Vagina (tissue), 2 donors: Measurements from ENCODE around the gene SEMG2. TPM values are rescaled to one million over a fixed set of nuclear protein-coding genes. Genes with fewer than 3 reads are reported as not detected.

Source experiments
- DNase-seq, 2 donors: peaks; one replicate each; pipeline ENCODE4 v3.0.0-alpha.2; 2017; ENCODE audit errors: extremely low spot score in 2 of 2
- H3K27ac ChIP-seq: fragments of 200-600 bp; sonication (generic); one replicate; pipeline ENCODE4 v1.5.1; 2019
- H3K27me3 ChIP-seq: fragments of 200-600 bp; sonication (generic); one replicate; pipeline ENCODE4 v1.5.1; 2019
- H3K36me3 ChIP-seq, 2 donors: fragments of 200-600 bp; sonication (generic); one replicate each; pipeline ENCODE4 v1.5.1; 2017 to 2019
- H3K4me1 ChIP-seq: fragments of 200-600 bp; sonication (generic); one replicate; pipeline ENCODE4 v1.5.1; 2019
- H3K4me3 ChIP-seq, 2 donors: fragments of 200-600 bp; sonication (generic); 1 replicate in 1 of 2; 2 replicates in 1 of 2; pipeline ENCODE4 v1.5.1; 2016 to 2019
- H3K9me3 ChIP-seq: fragments of 200-600 bp; sonication (generic); one replicate; pipeline ENCODE4 v1.5.1; 2019
- POLR2A ChIP-seq, 2 donors: fragments of 450-650 bp; IDR thresholded peaks; one replicate each; pipeline ENCODE4 v1.6.1; 2017; ENCODE audit warnings: antibody characterized with exemption in 2 of 2, mild to moderate bottlenecking in 2 of 2, moderate library complexity in 2 of 2
- POLR2AphosphoS5 ChIP-seq, 2 donors: sonication (generic); formaldehyde crosslinking; IDR thresholded peaks; one replicate each; pipeline ENCODE4 v1.9.0; 2017; ENCODE audit warnings: antibody characterized with exemption in 2 of 2, mild to moderate bottlenecking in 2 of 2, low read depth in 1 of 2; ENCODE audit not compliant: insufficient read depth in 1 of 2
- intact Hi-C: fragments of 100-400 bp; cut with DNase I; formaldehyde crosslinking; loops from one replicate; pipeline ENCODE4 v1.15.1; 2023
- total RNA-seq: library from RNA; depleted of rRNA; stranded (reverse); fragments of >200 nt; gene quantifications from one replicate; pipeline ENCODE4 v1.2.3, GENCODE V29; 2016
- TF ChIP-seq, protein P1 (sequence below), 3 experiments: fragments of 450-650 bp in 2 of 3; fragments of 200-600 bp in 1 of 3; sonication (generic) in 1 of 3; IDR thresholded peaks; one replicate each; pipeline ENCODE4 v1.5.1; 2017 to 2019; ENCODE audit warnings: antibody characterized with exemption in 3 of 3, mild to moderate bottlenecking in 2 of 3, moderate library complexity in 2 of 3

The SEMG2 gene
- total RNA-seq, 1 donor from 2014 or later = not detected

DNA sequence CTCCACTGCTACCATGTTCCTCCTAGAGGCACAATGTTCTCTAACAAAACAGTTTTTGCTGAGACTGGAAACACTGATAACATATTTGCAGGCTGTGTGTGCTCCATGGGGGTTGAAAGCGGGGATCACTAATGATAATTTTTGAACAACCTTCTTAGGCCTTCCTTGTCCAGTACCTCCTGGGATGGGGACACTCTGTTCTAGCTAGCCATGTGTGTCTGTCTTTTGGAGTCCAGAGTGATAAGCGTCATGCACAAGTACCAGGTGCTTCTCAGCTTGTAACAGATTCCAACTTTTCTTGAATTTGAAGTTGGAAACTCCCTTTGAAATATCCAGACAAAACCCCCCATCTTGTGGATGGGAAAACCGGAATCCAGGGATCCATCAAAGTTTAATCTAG lies 31.3 kb upstream of the SEMG2 start:
- no peaks in the 10 kb centered on the region for H3K27me3 ChIP-seq
- H3K9me3 ChIP-seq = no peaks in the 10 kb centered on the region
- H3K4me3 ChIP-seq = no peak overlapping the region
- no peaks in the 10 kb centered on the region for H3K36me3 ChIP-seq
- DNase-seq = no peak
- H3K27ac ChIP-seq = no peak overlapping the region
- intact Hi-C loops = no loop called here
- no peaks in the 10 kb centered on the region for H3K4me1 ChIP-seq
- TF ChIP-seq POLR2AphosphoS5 (IDR thresholded peaks at IDR 0.05; ENCODE audit: insufficient read depth in 1 of 2, low read depth in 1 of 2) = no peak
- no peak for TF ChIP-seq POLR2A (IDR thresholded peaks at IDR 0.05)

DNA sequence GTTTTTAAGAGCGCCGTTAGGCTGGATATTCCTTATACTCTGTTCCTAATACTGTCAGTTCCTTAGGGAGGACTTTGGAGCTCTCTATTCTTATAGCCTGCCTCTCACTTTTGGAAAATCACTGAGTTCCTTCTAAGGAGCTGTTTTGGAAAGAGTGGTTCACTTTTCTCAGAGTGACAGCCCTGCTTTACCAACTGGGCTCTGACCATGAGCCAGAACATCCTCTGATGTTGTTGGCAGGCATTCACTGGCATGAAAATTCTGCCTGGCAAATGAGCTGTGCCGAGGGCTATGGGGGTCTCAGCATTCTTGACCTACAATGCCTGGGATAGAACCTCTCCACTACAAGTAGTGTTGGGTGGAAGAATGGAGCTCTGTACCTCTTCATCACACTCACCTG lies 29.2 kb upstream of the SEMG2 start:
- Histone ChIP-seq H3K9me3 (no peaks in the 10 kb centered on the region), H3K27me3 (no peaks in the 10 kb centered on the region), H3K4me1 (no peaks in the 10 kb centered on the region), H3K27ac (no peak overlapping the region), H3K4me3 (no peak overlapping the region), H3K36me3 (no peaks in the 10 kb centered on the region)
- TF ChIP-seq POLR2AphosphoS5 (IDR thresholded peaks at IDR 0.05; ENCODE audit: insufficient read depth in 1 of 2, low read depth in 1 of 2) (no peak), POLR2A (IDR thresholded peaks at IDR 0.05) (no peak)
- TF ChIP-seq, protein P1, sequence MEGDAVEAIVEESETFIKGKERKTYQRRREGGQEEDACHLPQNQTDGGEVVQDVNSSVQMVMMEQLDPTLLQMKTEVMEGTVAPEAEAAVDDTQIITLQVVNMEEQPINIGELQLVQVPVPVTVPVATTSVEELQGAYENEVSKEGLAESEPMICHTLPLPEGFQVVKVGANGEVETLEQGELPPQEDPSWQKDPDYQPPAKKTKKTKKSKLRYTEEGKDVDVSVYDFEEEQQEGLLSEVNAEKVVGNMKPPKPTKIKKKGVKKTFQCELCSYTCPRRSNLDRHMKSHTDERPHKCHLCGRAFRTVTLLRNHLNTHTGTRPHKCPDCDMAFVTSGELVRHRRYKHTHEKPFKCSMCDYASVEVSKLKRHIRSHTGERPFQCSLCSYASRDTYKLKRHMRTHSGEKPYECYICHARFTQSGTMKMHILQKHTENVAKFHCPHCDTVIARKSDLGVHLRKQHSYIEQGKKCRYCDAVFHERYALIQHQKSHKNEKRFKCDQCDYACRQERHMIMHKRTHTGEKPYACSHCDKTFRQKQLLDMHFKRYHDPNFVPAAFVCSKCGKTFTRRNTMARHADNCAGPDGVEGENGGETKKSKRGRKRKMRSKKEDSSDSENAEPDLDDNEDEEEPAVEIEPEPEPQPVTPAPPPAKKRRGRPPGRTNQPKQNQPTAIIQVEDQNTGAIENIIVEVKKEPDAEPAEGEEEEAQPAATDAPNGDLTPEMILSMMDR (IDR thresholded peaks at IDR 0.05) = no peak
- intact Hi-C loops = no loop called here
- DNase-seq = no peak

DNA sequence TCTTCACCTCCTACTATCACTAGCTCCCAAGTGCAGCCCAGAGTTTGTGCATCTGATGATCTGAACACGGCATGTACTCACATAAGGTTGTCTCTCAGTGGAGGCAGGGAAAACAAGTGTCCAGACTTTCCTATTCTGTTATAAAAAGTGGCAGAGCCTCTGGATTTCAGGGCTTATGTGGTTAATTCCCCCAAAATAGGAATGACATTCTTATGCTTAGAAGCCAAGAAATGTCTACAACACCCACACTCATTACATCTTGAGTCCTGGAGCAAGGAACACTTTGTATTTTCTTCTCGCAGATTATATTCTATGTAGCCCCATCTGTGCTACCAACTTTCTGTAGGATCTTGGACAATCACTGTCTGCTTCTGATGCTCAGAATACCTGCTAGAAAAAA lies 27.8 kb upstream of the SEMG2 start:
- Histone ChIP-seq H3K4me1 (no peaks in the 10 kb centered on the region), H3K36me3 (no peaks in the 10 kb centered on the region), H3K4me3 (no peak overlapping the region), H3K9me3 (no peaks in the 10 kb centered on the region), H3K27ac (no peak overlapping the region), H3K27me3 (no peaks in the 10 kb centered on the region)
- TF ChIP-seq, protein P1 (IDR thresholded peaks at IDR 0.05) = no peak
- no peak for TF ChIP-seq POLR2AphosphoS5 (IDR thresholded peaks at IDR 0.05; ENCODE audit: insufficient read depth in 1 of 2, low read depth in 1 of 2)
- TF ChIP-seq POLR2A (IDR thresholded peaks at IDR 0.05) = no peak
- intact Hi-C loops = no loop called here
- no peak for DNase-seq

DNA sequence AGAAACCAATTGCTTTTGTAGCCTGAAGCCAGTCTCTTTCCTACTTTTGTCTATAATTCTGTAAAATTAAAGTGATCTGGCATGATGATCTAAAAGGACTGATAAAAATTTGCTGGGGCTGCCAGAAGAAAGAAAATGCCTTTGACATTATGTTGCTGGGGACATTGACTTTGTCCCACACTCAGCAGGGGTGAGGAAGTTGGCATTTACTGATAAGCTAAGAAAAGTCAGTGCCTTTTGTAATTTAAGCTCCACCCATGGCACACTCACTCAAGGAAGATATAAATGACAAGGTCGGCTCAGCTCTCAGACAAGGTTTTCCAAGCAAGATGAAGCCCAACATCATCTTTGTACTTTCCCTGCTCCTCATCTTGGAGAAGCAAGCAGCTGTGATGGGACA lies 14.4 kb upstream of the SEMG2 start, which contains the start of gene SEMG1:
Gene SEMG1, plus strand, starts transcription at position 309 of the 400 bp plus-strand sequence. Its CDS starts 21 bp downstream, at position 330.
- no peaks in the 10 kb centered on the region for H3K27me3 ChIP-seq

DNA sequence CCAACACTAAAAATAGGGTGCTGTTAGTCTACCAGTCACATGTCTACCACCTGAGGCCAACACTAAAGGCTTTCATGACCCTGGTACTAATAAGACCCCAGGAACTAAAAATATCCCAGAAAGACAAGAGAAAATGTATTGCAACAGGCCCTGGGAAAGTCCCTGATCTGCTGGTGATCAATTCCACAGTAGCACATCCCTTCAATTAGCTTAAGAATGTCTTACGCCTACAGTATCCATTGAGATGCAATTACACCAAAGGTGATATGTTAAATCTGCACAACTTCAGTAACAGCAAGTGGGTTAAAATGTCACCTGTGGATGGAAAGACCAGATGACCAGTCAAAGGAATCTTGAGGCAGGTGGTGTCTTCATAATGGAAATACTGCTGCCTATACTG lies 11.2 kb upstream of the SEMG2 start:
- no peak for TF ChIP-seq POLR2A (IDR thresholded peaks at IDR 0.05)
- TF ChIP-seq, protein P1 (IDR thresholded peaks at IDR 0.05) = no peak
- no peak for TF ChIP-seq POLR2AphosphoS5 (IDR thresholded peaks at IDR 0.05; ENCODE audit: insufficient read depth in 1 of 2, low read depth in 1 of 2)
- H3K27ac ChIP-seq = no peak overlapping the region
- no peaks in the 10 kb centered on the region for H3K9me3 ChIP-seq
- intact Hi-C loops = no loop called here
- no peak for DNase-seq
- H3K4me3 ChIP-seq = no peak overlapping the region
- no peaks in the 10 kb centered on the region for H3K27me3 ChIP-seq
- no peaks in the 10 kb centered on the region for H3K4me1 ChIP-seq
- no peaks in the 10 kb centered on the region for H3K36me3 ChIP-seq

More for the DNA sequence above, 14.4 kb upstream of the SEMG2 start, which contains the start of gene SEMG1:
- Histone ChIP-seq H3K4me3 (no peak within 1 kb of the TSS), H3K36me3 (no peaks in the 10 kb centered on the region), H3K9me3 (no peaks in the 10 kb centered on the region), H3K4me1 (no peaks in the 10 kb centered on the region), H3K27ac (no peak within 1 kb of the TSS)
- TF ChIP-seq POLR2AphosphoS5 (IDR thresholded peaks at IDR 0.05; ENCODE audit: insufficient read depth in 1 of 2, low read depth in 1 of 2) (no peak), POLR2A (IDR thresholded peaks at IDR 0.05) (no peak)
- TF ChIP-seq, protein P1 (IDR thresholded peaks at IDR 0.05) = no peak
- no peak for DNase-seq
- intact Hi-C loops = no loop called here
